HG02943 (cell line): Measurements from ENCODE around the gene HIRA.

ENCODE experiments used
- ATAC-seq: cut with Tn5 transposase; IDR thresholded peaks from one replicate; pipeline ENCODE4 v1.9.1; 2021; ENCODE audit warnings: mild to moderate bottlenecking, low read depth, moderate library complexity; ENCODE audit not compliant: unreplicated experiment

Gene HIRA

DNA sequence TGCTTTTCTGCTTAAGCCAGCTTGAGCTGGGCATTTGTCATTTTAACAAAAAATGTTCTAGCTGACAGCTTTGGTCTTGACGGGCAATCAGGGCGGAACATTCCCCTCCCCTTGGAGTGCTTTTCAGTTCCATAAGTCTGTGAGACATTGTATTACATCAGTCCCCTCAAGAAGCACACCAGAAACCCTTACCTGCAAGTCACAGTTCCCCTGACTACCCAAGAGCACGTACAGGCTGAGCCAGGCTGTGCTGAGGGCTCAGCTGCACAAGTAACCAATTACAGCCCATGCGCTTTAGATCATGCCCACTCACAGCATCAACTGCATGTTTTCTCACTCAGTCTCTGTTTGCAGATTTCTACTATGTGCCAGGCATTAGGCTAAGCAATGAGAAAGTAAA, 19.1 kb downstream of the HIRA start:
- ATAC-seq: no peak

GRCh38 chr22:19411690-19412045, 19.9 kb downstream of the HIRA start:
- no peak for ATAC-seq

- no peak for ATAC-seq
These were observed 20.4 kb downstream of the HIRA start for GRCh38 chr22:19410941-19411689.

DNA sequence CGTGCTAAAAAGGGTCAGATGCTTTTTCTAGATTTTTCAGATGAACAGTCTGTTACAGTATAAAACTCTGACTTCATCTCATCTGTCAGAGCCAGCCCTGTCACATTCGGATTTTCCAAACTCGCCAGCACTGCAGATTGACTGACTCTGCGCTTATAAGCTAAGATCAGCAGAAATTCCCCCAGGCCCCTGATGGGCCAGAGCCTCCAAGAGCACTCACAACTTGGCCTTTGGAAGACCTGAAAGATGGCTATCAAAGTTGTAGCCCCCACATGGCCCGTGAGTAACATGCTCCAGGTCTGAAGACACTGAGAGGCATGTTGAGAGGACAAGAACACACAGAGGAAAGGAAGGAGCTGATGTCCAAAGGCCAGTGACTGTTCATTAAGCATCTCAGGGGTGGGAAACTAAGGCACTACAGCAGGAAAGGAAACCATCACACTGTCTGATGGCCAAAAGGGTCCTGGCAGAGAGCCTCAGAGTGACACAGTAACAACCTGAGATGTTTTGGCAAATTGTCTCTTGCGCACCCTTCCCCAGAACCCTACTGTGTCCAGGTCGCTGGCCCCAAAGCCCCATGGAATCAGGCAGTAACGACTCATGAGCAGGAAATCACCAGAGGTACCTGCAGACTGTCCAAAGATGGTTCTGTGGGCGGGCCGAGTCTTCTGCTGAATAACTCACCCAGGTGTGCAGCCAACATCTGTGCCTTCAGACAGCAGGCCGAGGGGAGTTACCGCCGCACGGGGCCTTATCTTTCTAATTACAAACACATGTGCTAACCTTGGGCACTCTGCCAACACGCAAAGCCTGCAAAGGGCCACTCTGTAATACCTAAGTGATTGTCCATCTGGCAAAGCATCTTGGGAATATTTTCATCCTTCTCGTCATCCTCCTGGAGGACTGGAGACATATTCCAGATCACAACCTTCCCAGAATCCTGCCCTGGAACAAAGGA, 23.6 kb downstream of the HIRA start:
- no peak for ATAC-seq

GRCh38 chr22:19406846-19407245, 24.7 kb downstream of the HIRA start:
- no peak for ATAC-seq

DNA sequence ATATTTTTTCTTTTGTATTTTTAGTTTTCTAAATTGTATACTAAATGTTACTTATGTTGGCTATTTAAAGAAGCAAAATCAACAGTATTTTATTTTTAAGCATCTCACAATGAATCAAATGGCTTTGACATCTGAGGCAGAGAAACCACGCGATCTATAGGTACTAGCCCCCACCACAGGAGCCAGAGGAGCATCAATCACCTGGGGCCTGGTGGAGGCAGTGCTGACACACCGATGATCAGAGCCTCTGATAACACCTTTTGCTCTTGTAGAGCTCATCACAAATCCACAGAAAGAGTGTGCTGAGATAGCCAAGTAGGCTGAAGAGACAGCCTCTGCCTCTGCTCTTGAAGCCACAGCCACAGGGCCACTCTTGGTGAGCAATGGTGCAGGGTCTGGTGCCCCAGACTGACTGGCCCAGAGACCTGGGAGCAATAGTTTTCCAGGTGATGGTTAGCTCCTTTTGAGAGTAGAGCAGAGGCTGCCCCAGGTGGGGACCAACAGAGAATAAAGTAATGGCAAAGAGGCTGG, 25.2 kb downstream of the HIRA start:
- ATAC-seq: no peak

- no peak for ATAC-seq
These were observed 25.9 kb downstream of the HIRA start for GRCh38 chr22:19405652-19406051.

GRCh38 chr22:19405133-19405532, 26.4 kb downstream of the HIRA start:
- ATAC-seq: no peak

- no peak for ATAC-seq
These were observed 26.9 kb downstream of the HIRA start for GRCh38 chr22:19404676-19405075.

DNA sequence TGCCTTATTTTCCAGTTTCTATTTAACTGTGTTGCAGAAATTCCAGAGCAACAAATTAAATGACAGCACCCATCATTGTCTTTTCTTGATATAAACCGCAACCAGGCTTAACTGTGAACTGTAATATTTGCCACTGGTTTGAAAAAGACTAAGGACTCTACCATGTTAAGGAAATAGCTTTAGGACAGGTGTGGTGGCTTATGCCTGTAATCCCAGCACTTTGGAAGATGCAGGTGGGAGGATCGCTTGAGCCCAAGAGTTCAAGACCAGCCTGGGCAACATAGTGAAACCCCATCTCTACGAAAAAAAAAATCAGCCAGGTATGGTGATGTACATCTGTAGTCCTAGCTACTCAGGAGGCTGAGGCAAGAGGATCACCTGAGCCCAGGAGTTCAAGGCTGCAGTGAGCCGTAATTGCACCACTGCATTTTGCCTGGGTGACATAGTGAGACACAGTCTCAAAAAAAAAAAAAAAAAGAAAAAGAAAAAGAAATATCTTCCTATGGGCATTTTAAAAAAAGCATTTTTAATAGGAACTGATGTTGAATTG, 28.8 kb downstream of the HIRA start:
- no peak for ATAC-seq

- ATAC-seq: no peak
These were observed 30.1 kb downstream of the HIRA start for GRCh38 chr22:19401483-19401882.

GRCh38 chr22:19400881-19401280, 30.7 kb downstream of the HIRA start:
- ATAC-seq: no peak

DNA sequence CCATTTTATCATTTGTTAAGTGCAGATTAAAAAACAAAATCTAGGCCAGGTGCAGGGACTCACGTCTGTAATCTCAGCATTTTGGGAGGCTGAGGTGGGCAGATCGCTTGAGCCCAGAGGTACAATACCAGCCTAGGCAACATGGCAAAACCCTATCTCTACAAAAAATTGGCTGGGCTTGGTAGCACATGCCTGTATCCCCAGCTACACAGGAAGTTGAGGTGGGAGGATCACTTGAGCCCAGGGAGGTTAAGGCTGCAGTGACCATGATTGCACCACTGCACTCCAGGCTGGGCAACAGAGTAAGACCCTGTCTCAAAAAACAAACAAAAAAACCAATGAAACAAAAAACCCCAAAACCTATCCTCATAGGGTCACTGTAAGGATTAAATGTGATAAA, 32.9 kb downstream of the HIRA start:
- no peak for ATAC-seq

- no peak for ATAC-seq
These were observed 33.3 kb downstream of the HIRA start for GRCh38 chr22:19398206-19398605.

DNA sequence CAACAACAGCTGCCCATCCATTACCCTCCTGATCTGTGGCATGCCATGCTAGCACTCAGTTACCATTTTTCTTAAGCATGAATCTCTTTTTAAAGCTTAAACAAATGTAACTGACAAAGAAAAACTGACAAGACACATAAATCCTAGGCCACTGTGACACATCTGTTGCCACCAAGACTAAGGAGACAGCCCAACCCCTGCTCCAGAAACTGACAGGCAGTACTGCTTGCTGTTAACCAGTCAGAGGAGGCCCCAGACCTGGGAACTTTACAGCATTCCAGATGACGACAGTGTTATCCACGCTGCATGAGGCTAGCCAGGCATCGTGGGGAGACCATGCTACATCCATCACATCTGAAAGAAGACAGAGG, 33.8 kb downstream of the HIRA start:
- no peak for ATAC-seq

- ATAC-seq: no peak
These were observed 34.4 kb downstream of the HIRA start for GRCh38 chr22:19396934-19397733.

- ATAC-seq: no peak
These were observed 35.0 kb downstream of the HIRA start for GRCh38 chr22:19396561-19396933.

DNA sequence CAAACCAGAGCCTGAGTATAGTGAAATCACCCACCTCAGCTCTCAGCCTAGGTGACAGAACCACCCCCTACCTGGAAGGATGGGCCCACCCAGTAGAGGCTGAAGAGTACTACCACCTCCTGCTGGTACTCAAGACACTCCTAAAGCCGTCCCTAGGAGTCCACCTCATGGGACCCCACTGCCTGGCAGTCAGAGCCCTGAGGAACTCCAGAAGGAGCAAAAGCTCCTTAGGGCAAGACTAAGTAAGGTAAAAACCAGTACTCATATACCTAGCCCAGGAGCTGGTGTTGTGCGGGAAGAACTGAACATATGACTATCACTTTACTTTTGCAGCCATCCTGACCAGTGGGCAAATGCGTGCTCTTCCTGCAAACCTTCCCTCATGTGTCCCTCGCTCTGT, 36.3 kb downstream of the HIRA start:
- ATAC-seq: no peak

DNA sequence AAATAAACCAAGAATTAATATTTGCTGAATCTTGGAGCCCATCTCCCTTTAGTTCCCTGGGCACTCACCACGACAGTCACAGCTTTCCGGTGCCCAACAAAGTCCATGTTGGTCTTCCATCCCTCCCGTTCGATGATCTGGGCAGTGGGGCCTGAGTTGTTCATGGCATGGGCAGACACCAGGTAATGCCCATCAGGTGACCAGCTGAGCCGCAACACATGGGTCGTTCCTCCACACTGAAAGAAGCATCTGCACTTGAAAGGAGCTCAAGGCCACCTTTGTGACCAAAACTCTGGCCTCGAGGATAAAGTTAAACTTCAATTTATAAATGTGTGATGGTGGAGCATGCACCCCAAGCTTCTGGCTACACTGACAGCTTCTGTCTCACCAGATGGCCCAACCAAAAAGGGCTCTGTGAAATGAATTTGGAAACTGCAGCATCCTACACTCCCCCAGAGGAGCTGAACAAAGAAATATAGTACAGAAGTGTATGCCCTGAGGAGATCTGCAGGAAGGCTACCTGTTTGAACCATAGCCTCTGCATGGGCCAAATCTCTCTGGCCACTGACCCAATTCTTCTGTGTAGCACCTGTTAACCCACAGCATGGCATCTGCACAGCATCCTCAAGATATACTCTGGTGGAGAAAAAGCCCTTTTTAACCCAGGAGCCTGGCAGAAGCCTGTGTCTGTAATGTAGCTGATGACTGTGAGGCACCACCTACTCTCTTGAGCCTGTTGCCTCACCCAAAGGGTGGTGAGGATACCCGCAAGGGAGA, 37.1 kb downstream of the HIRA start:
- no peak for ATAC-seq

DNA sequence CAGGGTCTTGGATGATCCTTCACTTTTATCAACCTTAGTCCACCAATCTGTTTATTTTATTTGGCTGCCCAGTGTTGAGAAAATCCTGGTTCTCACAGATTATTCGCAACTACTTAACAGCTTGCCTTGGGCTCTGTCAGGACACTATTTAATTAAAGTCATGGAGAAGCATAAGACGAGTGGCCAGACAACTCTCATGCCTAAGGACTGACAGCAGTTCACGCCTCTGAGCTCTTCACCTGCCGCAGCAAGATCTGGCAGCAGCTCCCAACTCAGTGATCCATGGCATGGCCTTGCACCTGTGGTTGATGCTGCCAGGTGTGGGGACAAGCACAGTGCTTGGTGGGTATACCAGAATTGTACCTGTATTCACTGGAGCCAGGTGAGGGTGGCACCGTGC, 37.8 kb downstream of the HIRA start:
- ATAC-seq: no peak
